GM12891 (cell line): ENCODE data around the gene SCNN1A.

Experiments
- DNase-seq: peaks from one replicate; pipeline ENCODE4 v3.0.0; 2011; ENCODE audit warnings: low spot score; ENCODE audit not compliant: insufficient read length
- FAIRE-seq: peaks from 2 replicates; lab custom pipeline; 2011; peaks lifted over from hg19 to GRCh38; lab: Jason Lieb, UNC
- PAX5 ChIP-seq: IDR thresholded peaks from 2 replicates; pipeline ENCODE4 v1.6.1; 2011; ENCODE audit warnings: low read length, moderate library complexity, mild to moderate bottlenecking; ENCODE audit not compliant: insufficient read depth, severe bottlenecking
- POLR2A ChIP-seq: IDR thresholded peaks from 2 replicates; pipeline ENCODE4 v1.6.1; 2011; ENCODE audit warnings: low read depth, low read length, control low read depth
- POLR2AphosphoS5 ChIP-seq: IDR thresholded peaks from 2 replicates; pipeline ENCODE4 v1.6.1; 2011; ENCODE audit warnings: low read depth, low read length, control low read depth
- POU2F2 ChIP-seq: IDR thresholded peaks from 2 replicates; pipeline ENCODE4 v1.6.1; 2011; ENCODE audit warnings: low read depth, mild to moderate bottlenecking, control low read depth, low read length, moderate library complexity
- SPI1 ChIP-seq: IDR thresholded peaks from 2 replicates; pipeline ENCODE4 v1.6.1; 2011; ENCODE audit warnings: low read depth, low read length, control low read depth
- TAF1 ChIP-seq: IDR thresholded peaks from 2 replicates; pipeline ENCODE4 v1.6.1; 2011; ENCODE audit warnings: low read depth, low read length, control low read depth

The SCNN1A gene

GRCh38 chr12:6376870-6377666 lies 1.7 kb upstream of the SCNN1A start:
- peak; percentile 77 for FAIRE-seq
- no peak for TF ChIP-seq POLR2A
- TF ChIP-seq SPI1: no peak
- no peak for TF ChIP-seq TAF1
- no peak for TF ChIP-seq POU2F2
- no peak for TF ChIP-seq POLR2AphosphoS5
- no peak for TF ChIP-seq PAX5
- no peak for DNase-seq

- TF ChIP-seq TAF1: no peak
- no peak for TF ChIP-seq POU2F2
- TF ChIP-seq POLR2A: no peak
- no peak for TF ChIP-seq POLR2AphosphoS5
- TF ChIP-seq PAX5: no peak
- no peak for TF ChIP-seq SPI1
- DNase-seq (no peak), FAIRE-seq (no peak)
Measured at GRCh38 chr12:6376079-6376869, 911 bp upstream of the SCNN1A start.

GRCh38 chr12:6374786-6375160 lies 590 bp downstream of the SCNN1A start:
- no peak for FAIRE-seq
- no peak for DNase-seq
- TF ChIP-seq TAF1 (no peak), PAX5 (no peak), POLR2AphosphoS5 (no peak), SPI1 (no peak)

GRCh38 chr12:6374028-6374785 lies 1.2 kb downstream of the SCNN1A start:
- no peak for DNase-seq

GRCh38 chr12:6373022-6373787 lies 2.2 kb downstream of the SCNN1A start:
- FAIRE-seq (no peak), DNase-seq (no peak)
- TF ChIP-seq TAF1: no peak
- TF ChIP-seq POLR2AphosphoS5: no peak
- TF ChIP-seq SPI1: no peak
- no peak for TF ChIP-seq POU2F2
- TF ChIP-seq POLR2A: no peak
- TF ChIP-seq PAX5: no peak

More at GRCh38 chr12:6374028-6374785, 1.2 kb downstream of the SCNN1A start:
- TF ChIP-seq POU2F2: no peak
- TF ChIP-seq POLR2AphosphoS5: no peak
- TF ChIP-seq PAX5: no peak
- TF ChIP-seq SPI1: no peak
- no peak for TF ChIP-seq POLR2A
- TF ChIP-seq TAF1: no peak
- no peak for FAIRE-seq

GRCh38 chr12:6372403-6373003 lies 2.9 kb downstream of the SCNN1A start:
- DNase-seq: no peak
- peak; percentile 56 for FAIRE-seq
- TF ChIP-seq POLR2AphosphoS5 (no peak), TAF1 (no peak), POLR2A (no peak), PAX5 (no peak), SPI1 (no peak), POU2F2 (no peak)

GRCh38 chr12:6370994-6371754 lies 4.2 kb downstream of the SCNN1A start:
- no peak for FAIRE-seq
- no peak for DNase-seq
- TF ChIP-seq POU2F2 (no peak), POLR2A (no peak), SPI1 (no peak), TAF1 (no peak), PAX5 (no peak), POLR2AphosphoS5 (no peak)

GRCh38 chr12:6370576-6370935 lies 4.8 kb downstream of the SCNN1A start:
- DNase-seq (no peak), FAIRE-seq (no peak)
- TF ChIP-seq TAF1 (no peak), POU2F2 (no peak), SPI1 (no peak), PAX5 (no peak), POLR2A (no peak), POLR2AphosphoS5 (no peak)
